NB4 (cell line): ENCODE data around the gene SOX30.

Experiments used
- POLR2A ChIP-seq: IDR thresholded peaks from 2 replicates; pipeline ENCODE4 v1.6.1; 2011; ENCODE audit warnings: mild to moderate bottlenecking; ENCODE audit not compliant: insufficient read length; ENCODE audit errors: extremely low read depth
- TF ChIP-seq, protein P1 (sequence below): IDR thresholded peaks from one replicate; pipeline ENCODE4 v1.5.1; 2012; ENCODE audit warnings: low read depth, low read length
- TF ChIP-seq, protein P2 (sequence below): IDR thresholded peaks from 2 replicates; pipeline ENCODE4 v1.6.1; 2011; ENCODE audit warnings: low read depth, low read length

- TF ChIP-seq, protein P1, sequence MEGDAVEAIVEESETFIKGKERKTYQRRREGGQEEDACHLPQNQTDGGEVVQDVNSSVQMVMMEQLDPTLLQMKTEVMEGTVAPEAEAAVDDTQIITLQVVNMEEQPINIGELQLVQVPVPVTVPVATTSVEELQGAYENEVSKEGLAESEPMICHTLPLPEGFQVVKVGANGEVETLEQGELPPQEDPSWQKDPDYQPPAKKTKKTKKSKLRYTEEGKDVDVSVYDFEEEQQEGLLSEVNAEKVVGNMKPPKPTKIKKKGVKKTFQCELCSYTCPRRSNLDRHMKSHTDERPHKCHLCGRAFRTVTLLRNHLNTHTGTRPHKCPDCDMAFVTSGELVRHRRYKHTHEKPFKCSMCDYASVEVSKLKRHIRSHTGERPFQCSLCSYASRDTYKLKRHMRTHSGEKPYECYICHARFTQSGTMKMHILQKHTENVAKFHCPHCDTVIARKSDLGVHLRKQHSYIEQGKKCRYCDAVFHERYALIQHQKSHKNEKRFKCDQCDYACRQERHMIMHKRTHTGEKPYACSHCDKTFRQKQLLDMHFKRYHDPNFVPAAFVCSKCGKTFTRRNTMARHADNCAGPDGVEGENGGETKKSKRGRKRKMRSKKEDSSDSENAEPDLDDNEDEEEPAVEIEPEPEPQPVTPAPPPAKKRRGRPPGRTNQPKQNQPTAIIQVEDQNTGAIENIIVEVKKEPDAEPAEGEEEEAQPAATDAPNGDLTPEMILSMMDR = no peak
- TF ChIP-seq, protein P2, sequence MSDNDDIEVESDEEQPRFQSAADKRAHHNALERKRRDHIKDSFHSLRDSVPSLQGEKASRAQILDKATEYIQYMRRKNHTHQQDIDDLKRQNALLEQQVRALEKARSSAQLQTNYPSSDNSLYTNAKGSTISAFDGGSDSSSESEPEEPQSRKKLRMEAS = no peak
- TF ChIP-seq POLR2A = no peak
Measured at GRCh38 chr5:157648275-157648990, 3.8 kb downstream of the SOX30 start.
